Esophagus squamous epithelium (tissue), 5 donors: ENCODE measurements around the gene HINT1. TPM values are rescaled to one million over a fixed set of nuclear protein-coding genes. Genes with fewer than 3 reads are reported as not detected.

ENCODE experiments used
- DNase-seq: peaks from one replicate; lab custom pipeline; 2025; lab: John Stamatoyannopoulos, UW
- H3K27ac ChIP-seq, 4 donors: fragments of 200-600 bp; sonication (generic); one replicate each; pipeline ENCODE4 v1.5.1; 2016 to 2019; ENCODE audit warnings: mild to moderate bottlenecking in 1 of 4
- H3K27me3 ChIP-seq, 4 donors: fragments of 200-600 bp; sonication (generic); 1 replicate in 3 of 4; 2 replicates in 1 of 4; pipeline versions ENCODE4 v1.5.1 to v1.6.0; 2017 to 2021; ENCODE audit warnings: antibody characterized with exemption in 1 of 4
- H3K36me3 ChIP-seq, 3 donors: fragments of 200-600 bp; sonication (generic); one replicate each; pipeline ENCODE4 v1.5.1; 2016 to 2019
- H3K4me1 ChIP-seq, 3 donors: fragments of 200-600 bp; sonication (generic); one replicate each; pipeline ENCODE4 v1.5.1; 2017 to 2019
- H3K4me3 ChIP-seq, 4 donors: fragments of 200-600 bp; sonication (generic); 1 replicate in 3 of 4; 2 replicates in 1 of 4; pipeline ENCODE4 v1.5.1; 2016 to 2019; ENCODE audit warnings: mild to moderate bottlenecking in 2 of 4, moderate library complexity in 1 of 4
- H3K9me3 ChIP-seq, 3 donors: fragments of 200-600 bp; sonication (generic); one replicate each; pipeline ENCODE4 v1.5.1; 2016 to 2019
- CTCF ChIP-seq, 6 experiments: fragments of 450-650 bp in 4 of 6; fragments of 200-600 bp in 2 of 6; sonication (generic) in 2 of 6; IDR thresholded peaks; one replicate each; pipeline ENCODE4 v1.5.1; 2016 to 2019; ENCODE audit warnings: antibody characterized with exemption in 6 of 6, mild to moderate bottlenecking in 4 of 6, moderate library complexity in 4 of 6
- POLR2A ChIP-seq, 4 donors: fragments of 450-650 bp; IDR thresholded peaks; one replicate each; pipeline ENCODE4 v1.6.1; 2017; ENCODE audit warnings: antibody characterized with exemption in 4 of 4, mild to moderate bottlenecking in 4 of 4, moderate library complexity in 3 of 4
- WGBS, 2 donors: methylation state at CpG; one replicate each; pipeline ENCODE4 v1.1.5; 2018; 5-methylcytosine and 5-hydroxymethylcytosine counted together
- intact Hi-C: fragments of 100-400 bp; cut with DNase I; formaldehyde crosslinking; loops from one replicate; pipeline ENCODE4 v1.15.0; 2022
- total RNA-seq, 4 donors: library from RNA; depleted of rRNA; stranded (reverse); fragments of >200 nt; gene quantifications; one replicate each; pipeline ENCODE4 v1.1.0, GENCODE V29; 2016
- donor health status: DM: yes; HTN: yes; CAD: no.

HINT1 gene
- total RNA-seq, 4 donors from 2014 or later: 65.0 to 241 (median 207) TPM

- peak overlapping the region; percentile 66 to 97 (median 93) for H3K4me3 ChIP-seq
- H3K27ac ChIP-seq: peak overlapping the region; percentile 94 to 99 (median 98)
- DNase-seq: peak; percentile 21
- H3K9me3 ChIP-seq: no peaks in the 10 kb centered on the region
- TF ChIP-seq POLR2A (IDR thresholded peaks at IDR 0.05): peak in 1 of 4 donors; percentile 33
- TF ChIP-seq CTCF (IDR thresholded peaks at IDR 0.05): peak in 2 of 6 experiments; percentile 18
- peaks cover 4 to 37% (median 7%) of the 10 kb centered on the region in 3 donors for H3K36me3 ChIP-seq
- peaks cover 6 to 43% (median 11%) of the 10 kb centered on the region in 3 donors for H3K4me1 ChIP-seq
- intact Hi-C loops: loop anchor here (10.0 kb wide), 2 partner anchors 90 to 240 kb away; no protein-coding TSS in a partner anchor
- 0% methylated on average over 4 to 19 of the region's 73 CpGs for WGBS, 2 donors
- H3K27me3 ChIP-seq: no peaks in the 10 kb centered on the region
Observed at GRCh38 chr5:131164191-131165118, 601 bp downstream of the HINT1 start.

- Histone ChIP-seq H3K9me3 (no peaks in the 10 kb centered on the region), H3K4me1 (peaks cover 6 to 43% (median 11%) of the 10 kb centered on the region in 3 donors), H3K27ac (peak overlapping the region; percentile 94 to 99 (median 98)), H3K4me3 (peak overlapping the region; percentile 66 to 97 (median 93)), H3K27me3 (no peaks in the 10 kb centered on the region), H3K36me3 (peaks cover 4 to 47% (median 11%) of the 10 kb centered on the region in 3 donors)
- intact Hi-C loops: loop anchor here (10.0 kb wide), 2 partner anchors 91 to 241 kb away; no protein-coding TSS in a partner anchor
- WGBS, 2 donors: 9 to 10% methylated on average over 9 of the region's 9 CpGs
- TF ChIP-seq POLR2A (IDR thresholded peaks at IDR 0.05): no peak
- TF ChIP-seq CTCF (IDR thresholded peaks at IDR 0.05): no peak
- no peak for DNase-seq
Observed at GRCh38 chr5:131163276-131164119, 1.6 kb downstream of the HINT1 start.

GRCh38 chr5:131160134-131160533, 4.9 kb downstream of the HINT1 start:
- DNase-seq: no peak
- intact Hi-C loops: loop anchor here (10.0 kb wide), 2 partner anchors 95 to 245 kb away; no protein-coding TSS in a partner anchor
- H3K27me3 ChIP-seq: no peaks in the 10 kb centered on the region
- 33 to 35% methylated on average over 2 of the region's 2 CpGs for WGBS, 2 donors
- H3K27ac ChIP-seq: no peak overlapping the region
- H3K36me3 ChIP-seq: peaks cover 4 to 69% (median 11%) of the 10 kb centered on the region in 3 donors
- peaks cover 4 to 34% (median 6%) of the 10 kb centered on the region in 3 donors for H3K4me1 ChIP-seq
- H3K4me3 ChIP-seq: no peak overlapping the region
- TF ChIP-seq CTCF (IDR thresholded peaks at IDR 0.05) (no peak), POLR2A (IDR thresholded peaks at IDR 0.05) (no peak)
- H3K9me3 ChIP-seq: no peaks in the 10 kb centered on the region

GRCh38 chr5:131156957-131157356, 8.1 kb downstream of the HINT1 start:
- Histone ChIP-seq H3K9me3 (no peaks in the 10 kb centered on the region), H3K4me3 (no peak overlapping the region), H3K27me3 (no peaks in the 10 kb centered on the region), H3K36me3 (peaks cover 4 to 57% (median 11%) of the 10 kb centered on the region in 3 donors), H3K27ac (no peak overlapping the region), H3K4me1 (peaks cover 0 to 16% (median 0%) of the 10 kb centered on the region in 3 donors)
- 94 to 95% methylated on average over 3 to 5 of the region's 5 CpGs for WGBS, 2 donors
- intact Hi-C loops: no loop called here
- TF ChIP-seq CTCF (IDR thresholded peaks at IDR 0.05) (no peak), POLR2A (IDR thresholded peaks at IDR 0.05) (no peak)
- DNase-seq: no peak
